ENCODE data around the gene COMMD3. TPM values are rescaled to one million over a fixed set of nuclear protein-coding genes. Genes with fewer than 3 reads are reported as not detected.

The COMMD3 gene
- polyA plus RNA-seq, 5 donors = 70.5 to 97.5 (median 81.2) TPM

- no peak for DNase-seq
Observed at GRCh38 chr10:22363305-22363704, 47.1 kb downstream of the COMMD3 start.

- DNase-seq = no peak
Observed at GRCh38 chr10:22364407-22365140, 48.4 kb downstream of the COMMD3 start.

GRCh38 chr10:22365233-22365632, 49.0 kb downstream of the COMMD3 start:
- DNase-seq = no peak

- no peak for DNase-seq
Observed at GRCh38 chr10:22365644-22366434, 49.7 kb downstream of the COMMD3 start.

- no peak for DNase-seq
Observed at GRCh38 chr10:22366435-22366703, 50.2 kb downstream of the COMMD3 start.

GRCh38 chr10:22366771-22367170, 50.6 kb downstream of the COMMD3 start:
- DNase-seq = no peak

GRCh38 chr10:22367471-22367870, 51.3 kb downstream of the COMMD3 start:
- DNase-seq = no peak

GRCh38 chr10:22368402-22368801, 52.2 kb downstream of the COMMD3 start:
- DNase-seq = no peak

GRCh38 chr10:22368981-22369380, 52.8 kb downstream of the COMMD3 start:
- no peak for DNase-seq

GRCh38 chr10:22369434-22370072, 53.4 kb downstream of the COMMD3 start:
- DNase-seq = no peak

Other genes with a start within 250 kb of the COMMD3 start
- under 1 TPM in 1 of 5 donors, not detected in 4; 0.09 TPM for gene EBLN1, start 98.4 kb upstream of the COMMD3 start, polyA plus RNA-seq (ENCODE audit: insufficient read depth in 1 of 5, insufficient read length in 5 of 5, low replicate concordance in 1 of 5)
- gene BMI1, start 4.7 kb downstream of the COMMD3 start, polyA plus RNA-seq (ENCODE audit: insufficient read depth in 1 of 5, insufficient read length in 5 of 5, low replicate concordance in 1 of 5) = 100 to 1,000 TPM in 4 of 5 donors, 10 to 100 TPM in 1; 78.5 to 127 (median 108) TPM
- 10 to 100 TPM in 1 of 5 donors, 1 to 10 TPM in 4; 1.9 to 14.0 (median 8.6) TPM for gene SPAG6, start 29.1 kb downstream of the COMMD3 start, polyA plus RNA-seq (ENCODE audit: insufficient read depth in 1 of 5, insufficient read length in 5 of 5, low replicate concordance in 1 of 5)